Adrenal gland (tissue), 12 donors: Measurements from ENCODE around the gene ABO. TPM values are rescaled to one million over a fixed set of nuclear protein-coding genes. Genes with fewer than 3 reads are reported as not detected.
A peak's percentile ranks its signal among the peaks of the same experiment; 100 is the strongest.

Experiments
- DNase-seq, 7 donors: peaks; one replicate each; pipeline ENCODE4 v3.0.0-alpha.2; 2019 to 2020
- H3K27ac ChIP-seq, 5 donors: fragments of 200-600 bp; sonication (generic) in 4 of 5; 1 replicate in 3 of 5; 2 replicates in 2 of 5; pipeline versions ENCODE4 v1.5.1 to v1.8.0; 2016 to 2020; ENCODE audit warnings: mild to moderate bottlenecking in 1 of 5
- H3K27me3 ChIP-seq: fragments of 200-600 bp; 2 replicates; pipeline ENCODE4 v1.8.0; 2021
- H3K36me3 ChIP-seq, 2 donors: fragments of 200-600 bp; replicated peaks in 1 of 2; 1 replicate in 1 of 2; 2 replicates in 1 of 2; pipeline versions ENCODE4 v1.5.1 to v1.8.0; 2018 to 2022
- H3K4me1 ChIP-seq, 2 donors: fragments of 200-600 bp; replicated peaks in 1 of 2; 1 replicate in 1 of 2; 2 replicates in 1 of 2; pipeline versions ENCODE4 v1.5.1 to v1.8.0; 2018 to 2021
- H3K4me3 ChIP-seq, 4 donors: fragments of 200-600 bp; sonication (generic) in 3 of 4; one replicate each; pipeline ENCODE4 v1.5.1; 2016 to 2018
- H3K9me3 ChIP-seq, 3 donors: fragments of 200-600 bp; sonication (generic) in 1 of 3; replicated peaks in 1 of 3; 1 replicate in 2 of 3; 2 replicates in 1 of 3; pipeline versions ENCODE4 v1.5.1 to v1.8.0; 2016 to 2021
- POLR2A ChIP-seq, 2 donors: fragments of 450-650 bp; IDR thresholded peaks; one replicate each; pipeline ENCODE4 v1.6.1; 2017; ENCODE audit warnings: antibody characterized with exemption in 2 of 2, mild to moderate bottlenecking in 2 of 2, moderate library complexity in 1 of 2
- WGBS, 4 donors: extraction: QIAGEN DNeasy Blood & Tissue Kit in 2 of 4; methylation state at CpG; one replicate each; pipeline versions ENCODE4 v1.1.5 to v1.1.7; 2013 to 2017; 5-methylcytosine and 5-hydroxymethylcytosine counted together
- intact Hi-C, 2 donors: fragments of 100-400 bp; cut with DNase I; formaldehyde crosslinking; loops; one replicate each; pipeline versions ENCODE4 v1.14.1 to v1.15.0; 2022 to 2023
- polyA plus RNA-seq, 3 donors: library from polyadenylated mRNA; stranded (reverse); fragments of 200-250 nt in 2 of 3; fragments of 350-450 nt in 1 of 3; fragmentation: Illumina TruSeq in 1 of 3; extraction: RNeasy Lipid Tissue Mini Kit (QIAGEN cat#74804) in 1 of 3; gene quantifications; one replicate each; pipeline ENCODE4 v1.2.3, GENCODE V29; 2013 to 2014
- total RNA-seq, 9 donors: library from RNA; depleted of rRNA in 4 of 9; stranded (reverse); fragments of >200 nt in 4 of 9; fragments of 120-200 nt in 1 of 9; fragmentation: NEBNext Ultra II Directional in 1 of 9; extraction: Animal tissue kit (Norgen Biotek cat#: 25700) in 1 of 9; gene quantifications; one replicate each; pipeline versions ENCODE4 v1.1.0 to v1.2.4, GENCODE V29; 2013 to 2023
- TF ChIP-seq, protein P1 (sequence below), 6 experiments: fragments of 450-650 bp in 4 of 6; fragments of 200-600 bp in 2 of 6; sonication (generic) in 1 of 6; IDR thresholded peaks; 1 replicate in 5 of 6; 2 replicates in 1 of 6; pipeline versions ENCODE4 v1.5.1 to v1.8.0; 2016 to 2021; ENCODE audit warnings: antibody characterized with exemption in 6 of 6, mild to moderate bottlenecking in 2 of 6, moderate library complexity in 1 of 6
- donor health status: healthy with polysubstance abuse.
- donor health status: Bipolar disorder and iron deficiency.
- donor health status: DM: yes; HTN: yes; CAD: no.
- donor health status: DM: no; HTN: no; CAD: no.
- donor health status: DM: no; HTN: no; CAD: no.
- donor health status: DM: yes; HTN: yes; CAD: no.

Gene ABO
- total and polyA plus RNA-seq, 12 donors, result 2.9 to 43.1 (median 18.6) TPM

DNA sequence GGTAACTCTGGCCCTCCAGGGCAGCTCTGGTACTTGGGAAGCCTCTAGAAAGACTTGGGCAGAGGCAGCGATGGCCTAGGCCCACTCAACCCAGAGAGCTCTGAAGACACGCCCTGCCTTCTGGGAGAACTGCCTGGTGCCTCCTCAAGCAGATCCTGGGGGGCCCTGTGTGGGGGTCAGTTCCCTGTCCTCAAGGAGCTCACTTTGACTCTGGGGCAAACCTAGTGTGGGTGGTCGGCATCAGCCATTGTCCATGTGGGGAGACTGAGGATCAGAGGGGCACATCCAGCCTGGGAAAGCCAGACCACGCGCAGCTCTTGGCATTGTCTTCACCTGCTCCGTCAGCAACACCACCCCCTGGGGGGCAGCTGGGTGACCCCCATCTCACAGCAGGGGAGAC lies 28.0 kb downstream of the ABO start:
- Histone ChIP-seq H3K27ac (no peak overlapping the region), H3K4me1 (no peaks in the 10 kb centered on the region), H3K4me3 (no peak overlapping the region), H3K27me3 (no peaks in the 10 kb centered on the region), H3K9me3 (no peaks in the 10 kb centered on the region), H3K36me3 (no peaks in the 10 kb centered on the region)
- TF ChIP-seq, protein P1, sequence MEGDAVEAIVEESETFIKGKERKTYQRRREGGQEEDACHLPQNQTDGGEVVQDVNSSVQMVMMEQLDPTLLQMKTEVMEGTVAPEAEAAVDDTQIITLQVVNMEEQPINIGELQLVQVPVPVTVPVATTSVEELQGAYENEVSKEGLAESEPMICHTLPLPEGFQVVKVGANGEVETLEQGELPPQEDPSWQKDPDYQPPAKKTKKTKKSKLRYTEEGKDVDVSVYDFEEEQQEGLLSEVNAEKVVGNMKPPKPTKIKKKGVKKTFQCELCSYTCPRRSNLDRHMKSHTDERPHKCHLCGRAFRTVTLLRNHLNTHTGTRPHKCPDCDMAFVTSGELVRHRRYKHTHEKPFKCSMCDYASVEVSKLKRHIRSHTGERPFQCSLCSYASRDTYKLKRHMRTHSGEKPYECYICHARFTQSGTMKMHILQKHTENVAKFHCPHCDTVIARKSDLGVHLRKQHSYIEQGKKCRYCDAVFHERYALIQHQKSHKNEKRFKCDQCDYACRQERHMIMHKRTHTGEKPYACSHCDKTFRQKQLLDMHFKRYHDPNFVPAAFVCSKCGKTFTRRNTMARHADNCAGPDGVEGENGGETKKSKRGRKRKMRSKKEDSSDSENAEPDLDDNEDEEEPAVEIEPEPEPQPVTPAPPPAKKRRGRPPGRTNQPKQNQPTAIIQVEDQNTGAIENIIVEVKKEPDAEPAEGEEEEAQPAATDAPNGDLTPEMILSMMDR (IDR thresholded peaks at IDR 0.05), result no peak
- TF ChIP-seq POLR2A (IDR thresholded peaks at IDR 0.05), result no peak
- WGBS, 4 donors, result 91 to 100% (median 97%) methylated on average over 2 to 6 of the region's 6 CpGs
- peak in 1 of 7 donors; percentile 41 for DNase-seq
- intact Hi-C loops, result no loop called here

DNA sequence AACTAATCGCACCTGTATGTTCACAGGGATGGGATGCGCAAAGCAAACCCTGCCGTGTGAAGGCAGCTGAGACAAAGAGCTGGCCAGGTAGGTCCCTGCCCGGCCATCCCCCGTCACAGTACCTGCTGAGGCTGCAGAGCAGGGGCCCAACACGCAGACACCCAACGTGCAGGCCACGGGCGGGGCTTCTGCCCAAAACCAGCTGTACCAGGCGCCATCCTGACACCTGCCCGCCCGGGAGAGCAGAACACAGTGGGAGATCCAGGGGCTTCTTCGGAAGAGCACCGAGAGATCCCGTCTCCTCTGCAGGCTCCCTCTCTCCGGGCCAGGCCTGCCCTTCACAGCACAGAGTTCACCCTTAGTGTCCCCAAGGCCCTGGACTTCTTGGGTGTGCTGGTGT lies 28.4 kb downstream of the ABO start:
- Histone ChIP-seq H3K27ac (no peak overlapping the region), H3K27me3 (no peaks in the 10 kb centered on the region), H3K4me1 (no peaks in the 10 kb centered on the region), H3K9me3 (no peaks in the 10 kb centered on the region), H3K36me3 (no peaks in the 10 kb centered on the region), H3K4me3 (no peak overlapping the region)
- intact Hi-C loops, result no loop called here
- TF ChIP-seq POLR2A (IDR thresholded peaks at IDR 0.05), result no peak
- TF ChIP-seq, protein P1 (IDR thresholded peaks at IDR 0.05), result no peak
- peak in 1 of 7 donors; percentile 37 for DNase-seq
- 86 to 94% (median 90%) methylated on average over 12 to 16 of the region's 16 CpGs for WGBS, 4 donors

DNA sequence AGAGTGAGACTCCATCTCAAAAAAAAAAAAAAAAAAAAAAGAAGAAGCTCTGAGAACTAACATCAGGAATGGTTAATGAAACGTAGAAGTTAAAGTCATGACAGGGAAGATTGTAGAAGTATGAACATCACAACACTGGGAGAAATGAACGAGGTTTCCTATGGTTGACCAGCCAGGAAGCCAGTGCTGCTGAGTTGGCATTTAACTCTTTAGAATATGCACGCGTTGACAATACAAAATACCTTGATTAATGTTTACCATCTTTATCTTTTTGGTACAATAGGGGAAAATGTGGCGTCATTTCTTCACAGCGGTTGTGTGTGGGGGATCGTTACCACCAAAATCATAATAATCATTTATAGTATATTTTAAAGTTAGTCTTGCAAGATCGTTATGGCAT lies 32.0 kb downstream of the ABO start:
- Histone ChIP-seq H3K4me3 (no peak overlapping the region), H3K27ac (no peak overlapping the region), H3K9me3 (no peaks in the 10 kb centered on the region), H3K27me3 (no peaks in the 10 kb centered on the region), H3K4me1 (peaks cover 0 to 7% of the 10 kb centered on the region in 2 donors), H3K36me3 (no peaks in the 10 kb centered on the region)
- TF ChIP-seq, protein P1 (IDR thresholded peaks at IDR 0.05), result no peak
- TF ChIP-seq POLR2A (IDR thresholded peaks at IDR 0.05), result no peak
- no peak for DNase-seq
- 63 to 70% (median 68%) methylated on average over 8 of the region's 8 CpGs for WGBS, 4 donors
- intact Hi-C loops, result no loop called here

DNA sequence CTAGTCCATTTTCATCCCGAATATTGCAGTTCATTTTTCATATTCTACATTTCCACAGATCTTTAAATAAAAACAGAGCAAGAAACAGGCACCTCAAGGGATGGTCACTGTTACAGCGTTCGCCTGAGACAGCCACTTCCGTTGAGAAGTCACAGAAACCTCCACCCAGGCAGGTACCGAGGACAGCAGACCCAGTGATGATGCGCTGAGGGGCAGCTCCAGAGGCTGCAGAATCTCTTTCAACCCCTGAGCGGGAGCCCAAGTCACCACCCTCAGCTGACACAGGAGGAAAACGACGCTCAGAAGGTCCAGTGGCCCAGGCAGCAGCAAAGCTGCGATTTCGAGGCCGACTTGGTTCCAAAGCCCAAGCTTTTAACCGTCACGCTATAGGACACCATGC lies 32.8 kb downstream of the ABO start:
- H3K27ac ChIP-seq, result no peak overlapping the region
- no peaks in the 10 kb centered on the region for H3K9me3 ChIP-seq
- no peak overlapping the region for H3K4me3 ChIP-seq
- peaks cover 0 to 7% of the 10 kb centered on the region in 2 donors for H3K4me1 ChIP-seq
- no peaks in the 10 kb centered on the region for H3K27me3 ChIP-seq
- WGBS, 4 donors, result 82 to 90% (median 87%) methylated on average over 14 of the region's 14 CpGs
- H3K36me3 ChIP-seq, result no peaks in the 10 kb centered on the region
- intact Hi-C loops, result no loop called here
- TF ChIP-seq, protein P1 (IDR thresholded peaks at IDR 0.05), result no peak
- no peak for TF ChIP-seq POLR2A (IDR thresholded peaks at IDR 0.05)
- DNase-seq, result no peak
